ENCODE data around the gene NIN. TPM values are rescaled to one million over a fixed set of nuclear protein-coding genes. Genes with fewer than 3 reads are reported as not detected.
A peak's percentile ranks its signal among the peaks of the same experiment; 100 is the strongest.

Gene NIN
- total RNA-seq, 4 donors from 2014 or later = 9.4 to 66.3 (median 26.5) TPM

DNA sequence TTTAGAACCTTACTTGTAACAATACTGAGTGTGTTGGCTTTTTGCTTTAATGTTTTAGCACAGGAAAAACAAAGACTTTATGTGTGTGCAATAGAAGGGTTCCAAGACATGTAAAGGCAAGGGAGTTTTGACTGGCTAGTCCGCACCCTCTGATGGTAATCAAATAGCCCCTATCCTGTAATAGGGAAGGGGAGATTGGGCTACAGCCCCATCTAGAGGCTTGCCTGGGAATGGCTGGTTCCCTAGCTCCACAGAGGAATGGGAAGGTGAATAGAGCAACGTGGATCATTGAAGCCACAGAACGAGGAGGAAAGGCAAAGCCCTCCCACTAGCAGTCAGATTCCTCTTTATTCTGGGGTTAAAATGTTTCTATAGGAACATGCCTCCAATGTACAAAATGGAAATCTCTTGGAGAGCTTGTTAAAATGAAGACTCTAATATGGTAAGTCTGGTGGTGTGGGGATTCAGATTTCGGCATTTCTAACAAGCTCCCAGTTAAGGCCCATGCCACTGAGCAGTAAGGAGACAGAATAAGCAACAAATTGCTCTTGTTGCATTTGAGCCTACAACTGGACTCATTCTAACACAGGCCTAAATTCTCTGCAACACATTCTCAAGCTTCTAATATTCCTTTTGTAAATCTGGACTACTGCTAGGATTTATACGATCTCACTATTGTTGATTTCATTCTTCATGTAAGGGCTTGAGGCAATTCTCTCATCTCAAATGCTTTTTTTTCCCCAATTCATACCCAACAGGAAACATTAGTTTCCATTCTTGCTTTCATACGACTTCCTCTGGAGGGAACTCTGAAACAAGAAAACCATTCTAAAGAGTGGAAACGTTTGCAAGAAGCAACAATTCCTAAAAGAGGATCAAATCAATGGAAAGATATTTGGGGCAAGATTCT is 57.1 kb downstream of the NIN start:
- DNase-seq = peak; percentile 34
- H3K9me3 ChIP-seq = no peaks in the 10 kb centered on the region
- 60 to 62% methylated on average over 6 to 7 of the region's 7 CpGs for WGBS, 2 donors (ENCODE audit: low coverage in 1 of 2)
- intact Hi-C loops (cut with DNase I; ENCODE audit: low total_unique reads) (loop anchor here (10.0 kb wide), 1 partner anchor 149 kb away; no protein-coding TSS in a partner anchor), in situ Hi-C loops (cut with MboI; ENCODE audit: low pct_ligation_motif_present in 1 of 4, low pct_unique_long_range_greater_than_20kb in 1 of 4, low sequenced_read_pairs in 3 of 4) (loop anchor here in 2 of 4 donors (10.0 kb wide), 1 partner anchor 229 kb away; no protein-coding TSS in a partner anchor)
- no peak overlapping the region for H3K4me3 ChIP-seq
- peaks cover 0 to 7% (median 2%) of the 10 kb centered on the region in 4 donors for H3K4me1 ChIP-seq
- TF ChIP-seq, protein P1, sequence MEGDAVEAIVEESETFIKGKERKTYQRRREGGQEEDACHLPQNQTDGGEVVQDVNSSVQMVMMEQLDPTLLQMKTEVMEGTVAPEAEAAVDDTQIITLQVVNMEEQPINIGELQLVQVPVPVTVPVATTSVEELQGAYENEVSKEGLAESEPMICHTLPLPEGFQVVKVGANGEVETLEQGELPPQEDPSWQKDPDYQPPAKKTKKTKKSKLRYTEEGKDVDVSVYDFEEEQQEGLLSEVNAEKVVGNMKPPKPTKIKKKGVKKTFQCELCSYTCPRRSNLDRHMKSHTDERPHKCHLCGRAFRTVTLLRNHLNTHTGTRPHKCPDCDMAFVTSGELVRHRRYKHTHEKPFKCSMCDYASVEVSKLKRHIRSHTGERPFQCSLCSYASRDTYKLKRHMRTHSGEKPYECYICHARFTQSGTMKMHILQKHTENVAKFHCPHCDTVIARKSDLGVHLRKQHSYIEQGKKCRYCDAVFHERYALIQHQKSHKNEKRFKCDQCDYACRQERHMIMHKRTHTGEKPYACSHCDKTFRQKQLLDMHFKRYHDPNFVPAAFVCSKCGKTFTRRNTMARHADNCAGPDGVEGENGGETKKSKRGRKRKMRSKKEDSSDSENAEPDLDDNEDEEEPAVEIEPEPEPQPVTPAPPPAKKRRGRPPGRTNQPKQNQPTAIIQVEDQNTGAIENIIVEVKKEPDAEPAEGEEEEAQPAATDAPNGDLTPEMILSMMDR (IDR thresholded peaks at IDR 0.05) = peak; percentile 43 to 70 (median 54)
- TF ChIP-seq POLR2AphosphoS5 (IDR thresholded peaks at IDR 0.05) = no peak
- peaks cover 0 to 25% (median 10%) of the 10 kb centered on the region in 4 donors for H3K36me3 ChIP-seq
- H3K27ac ChIP-seq = peak overlapping the region in 2 of 4 donors; percentile 4 to 64
- no peaks in the 10 kb centered on the region for H3K27me3 ChIP-seq

DNA sequence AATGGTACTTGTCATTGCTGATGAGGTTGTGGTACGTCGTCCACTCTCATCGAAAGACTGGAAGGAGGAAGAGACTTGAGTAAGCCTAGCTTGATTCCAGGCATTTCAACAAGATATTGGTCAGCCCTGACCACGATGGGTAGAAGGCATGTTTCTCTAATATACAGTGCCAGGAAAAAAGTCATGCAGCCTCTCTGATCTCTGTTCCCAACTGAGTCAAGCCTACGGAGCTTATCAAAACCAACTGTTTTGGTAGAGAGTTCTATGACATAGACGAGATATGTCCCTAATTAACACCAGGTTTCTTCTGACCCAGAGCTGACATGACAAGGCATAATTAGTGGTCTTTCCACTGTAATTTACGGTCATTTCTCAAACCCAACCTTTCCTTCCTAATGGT is 58.5 kb downstream of the NIN start:
- in situ Hi-C loops (cut with MboI; ENCODE audit: low pct_ligation_motif_present in 1 of 4, low pct_unique_long_range_greater_than_20kb in 1 of 4, low sequenced_read_pairs in 3 of 4) = loop anchor here in 2 of 4 donors (10.0 kb wide), 1 partner anchor 228 kb away; no protein-coding TSS in a partner anchor
- no peak for DNase-seq
- Histone ChIP-seq H3K27me3 (no peaks in the 10 kb centered on the region), H3K4me3 (no peak overlapping the region), H3K27ac (no peak overlapping the region), H3K36me3 (peaks cover 0 to 25% (median 10%) of the 10 kb centered on the region in 4 donors), H3K9me3 (no peaks in the 10 kb centered on the region), H3K4me1 (peaks cover 0 to 7% (median 2%) of the 10 kb centered on the region in 4 donors)
- TF ChIP-seq POLR2A (IDR thresholded peaks at IDR 0.05) = no peak
- no peak for TF ChIP-seq EP300 (IDR thresholded peaks at IDR 0.05; ENCODE audit: low read depth)
- TF ChIP-seq, protein P1 (IDR thresholded peaks at IDR 0.05) = no peak
- TF ChIP-seq POLR2AphosphoS5 (IDR thresholded peaks at IDR 0.05) = no peak
- WGBS, 2 donors (ENCODE audit: low coverage in 1 of 2) = 89 to 91% methylated on average over 5 to 7 of the region's 7 CpGs
- intact Hi-C loops (cut with DNase I; ENCODE audit: low total_unique reads) = loop anchor here (10.0 kb wide), 1 partner anchor 148 kb away; no protein-coding TSS in a partner anchor

DNA sequence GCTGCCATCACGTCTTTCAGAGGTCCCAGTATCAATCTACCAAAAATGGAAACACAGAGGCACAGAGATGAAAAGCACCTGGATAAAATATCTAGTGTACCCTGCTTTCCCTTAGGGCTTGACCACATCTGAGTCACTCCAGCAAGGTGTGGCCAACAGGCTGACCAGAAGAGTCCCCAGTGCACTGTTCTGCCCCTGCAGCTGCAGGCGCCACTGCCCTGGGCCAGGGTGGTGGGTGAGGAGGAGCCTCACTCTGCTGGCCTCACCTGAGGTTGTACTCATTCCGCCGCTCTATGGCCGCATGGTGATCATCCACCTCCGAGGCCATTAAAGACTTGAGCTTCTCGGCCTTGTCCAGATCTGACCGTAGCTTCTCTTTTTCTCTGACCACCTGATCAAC is 60.4 kb downstream of the NIN start:
- Histone ChIP-seq H3K9me3 (no peaks in the 10 kb centered on the region), H3K36me3 (peaks cover 0 to 26% (median 12%) of the 10 kb centered on the region in 4 donors), H3K27ac (no peak overlapping the region), H3K27me3 (no peaks in the 10 kb centered on the region), H3K4me3 (no peak overlapping the region), H3K4me1 (peaks cover 0 to 7% (median 2%) of the 10 kb centered on the region in 4 donors)
- intact Hi-C loops (cut with DNase I; ENCODE audit: low total_unique reads) (loop anchor here (10.0 kb wide), 1 partner anchor 146 kb away; no protein-coding TSS in a partner anchor), in situ Hi-C loops (cut with MboI; ENCODE audit: low pct_ligation_motif_present in 1 of 4, low pct_unique_long_range_greater_than_20kb in 1 of 4, low sequenced_read_pairs in 3 of 4) (loop anchor here in 2 of 4 donors (10.0 kb wide), 1 partner anchor 226 kb away; no protein-coding TSS in a partner anchor)
- WGBS, 2 donors (ENCODE audit: low coverage in 1 of 2) = 90 to 96% methylated on average over 2 to 8 of the region's 8 CpGs
- no peak for TF ChIP-seq POLR2AphosphoS5 (IDR thresholded peaks at IDR 0.05)
- TF ChIP-seq EP300 (IDR thresholded peaks at IDR 0.05; ENCODE audit: low read depth) = no peak
- TF ChIP-seq POLR2A (IDR thresholded peaks at IDR 0.05) = no peak
- TF ChIP-seq, protein P1 (IDR thresholded peaks at IDR 0.05) = no peak
- no peak for DNase-seq

DNA sequence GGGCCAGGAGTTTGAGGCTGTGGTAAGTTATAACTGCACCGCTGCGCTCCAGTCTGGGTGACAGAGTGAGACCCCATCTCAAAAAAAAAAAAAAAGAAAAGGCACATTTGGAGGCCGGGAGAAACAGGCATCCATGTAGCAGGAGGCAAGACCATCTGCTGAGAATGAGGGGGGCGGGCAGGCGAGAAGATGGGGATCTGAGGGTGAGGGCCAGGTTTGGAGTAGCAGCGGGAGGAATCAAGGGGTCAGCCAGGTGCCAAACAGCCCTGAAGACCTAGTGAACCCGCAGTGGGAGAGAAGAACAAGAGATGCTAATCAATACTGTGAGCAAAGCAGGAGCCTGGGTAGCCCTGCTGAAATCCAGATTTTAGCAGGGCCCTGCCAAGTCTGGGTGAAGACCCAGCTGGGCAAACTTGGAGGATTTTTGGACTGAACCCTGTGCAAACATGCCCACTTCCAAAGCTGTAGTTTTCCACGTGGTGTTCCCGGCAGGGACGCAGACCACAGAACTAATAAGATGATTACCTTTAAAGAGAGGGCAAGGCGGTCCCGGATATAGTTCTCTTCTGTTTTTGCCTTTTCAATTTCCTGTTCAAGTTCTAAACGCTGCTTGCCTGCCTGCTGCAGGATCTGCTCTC is 61.0 kb downstream of the NIN start:
- in situ Hi-C loops (cut with MboI; ENCODE audit: low pct_ligation_motif_present in 1 of 4, low pct_unique_long_range_greater_than_20kb in 1 of 4, low sequenced_read_pairs in 3 of 4) = loop anchor here in 2 of 4 donors (10.0 kb wide), 1 partner anchor 225 kb away; no protein-coding TSS in a partner anchor
- peaks cover 0 to 2% (median 0%) of the 10 kb centered on the region in 4 donors for H3K4me1 ChIP-seq
- WGBS, 2 donors (ENCODE audit: low coverage in 1 of 2) = 93 to 100% methylated on average over 2 to 13 of the region's 13 CpGs
- peaks cover 0 to 29% (median 13%) of the 10 kb centered on the region in 4 donors for H3K36me3 ChIP-seq
- intact Hi-C loops (cut with DNase I; ENCODE audit: low total_unique reads) = loop anchor here (10.0 kb wide), 1 partner anchor 145 kb away; no protein-coding TSS in a partner anchor
- no peak overlapping the region for H3K4me3 ChIP-seq
- H3K27me3 ChIP-seq = no peaks in the 10 kb centered on the region
- H3K27ac ChIP-seq = no peak overlapping the region
- no peak for DNase-seq
- TF ChIP-seq EP300 (IDR thresholded peaks at IDR 0.05; ENCODE audit: low read depth) (no peak), POLR2AphosphoS5 (IDR thresholded peaks at IDR 0.05) (no peak), POLR2A (IDR thresholded peaks at IDR 0.05) (no peak)
- TF ChIP-seq, protein P1 (IDR thresholded peaks at IDR 0.05) = no peak
- no peaks in the 10 kb centered on the region for H3K9me3 ChIP-seq

Measured in transverse colon (tissue), 4 donors.